ENCODE data around the gene OR2A7.
"Not testable (repeated sequence)": the region's sequence is repeated elsewhere in the genome, so short reads cannot be mapped to it uniquely, and the experiment has no call there.

- TF ChIP-seq CTCF (IDR thresholded peaks at IDR 0.05 in 8 of 11, conservative IDR thresholded peaks at IDR 0.05 in 3 of 11); POLR2AphosphoS5 (IDR thresholded peaks at IDR 0.05): not testable (repeated sequence)
Observed at GRCh38 chr7:144228810-144229209, 35.8 kb downstream of the OR2A7 start.

Measured in spleen (tissue), 7 donors.